Measurements from ENCODE around the gene POLH.
"Not testable (repeated sequence)": the region's sequence is repeated elsewhere in the genome, so short reads cannot be mapped to it uniquely, and the experiment has no call there.

The POLH gene

GRCh38 chr6:43608310-43608763 lies 32.4 kb downstream of the POLH start:
- DNase-seq, result peak; percentile 81

- no peak for DNase-seq
Measured at GRCh38 chr6:43608807-43609206, 32.8 kb downstream of the POLH start.

- no peak for DNase-seq
Measured at GRCh38 chr6:43609402-43609801, 33.4 kb downstream of the POLH start.

- no peak for DNase-seq
Measured at GRCh38 chr6:43610431-43610830, 34.4 kb downstream of the POLH start.

DNA sequence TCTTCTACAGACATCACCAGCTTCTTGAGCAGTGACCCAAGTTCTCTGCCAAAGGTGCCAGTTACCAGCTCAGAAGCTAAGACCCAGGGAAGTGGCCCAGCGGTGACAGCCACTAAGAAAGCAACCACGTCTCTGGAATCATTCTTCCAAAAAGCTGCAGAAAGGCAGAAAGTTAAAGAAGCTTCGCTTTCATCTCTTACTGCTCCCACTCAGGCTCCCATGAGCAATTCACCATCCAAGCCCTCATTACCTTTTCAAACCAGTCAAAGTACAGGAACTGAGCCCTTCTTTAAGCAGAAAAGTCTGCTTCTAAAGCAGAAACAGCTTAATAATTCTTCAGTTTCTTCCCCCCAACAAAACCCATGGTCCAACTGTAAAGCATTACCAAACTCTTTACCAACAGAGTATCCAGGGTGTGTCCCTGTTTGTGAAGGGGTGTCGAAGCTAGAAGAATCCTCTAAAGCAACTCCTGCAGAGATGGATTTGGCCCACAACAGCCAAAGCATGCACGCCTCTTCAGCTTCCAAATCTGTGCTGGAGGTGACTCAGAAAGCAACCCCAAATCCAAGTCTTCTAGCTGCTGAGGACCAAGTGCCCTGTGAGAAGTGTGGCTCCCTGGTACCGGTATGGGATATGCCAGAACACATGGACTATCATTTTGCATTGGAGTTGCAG lies 37.9 kb downstream of the POLH start:
- no peak for DNase-seq

- no peak for DNase-seq
Measured at GRCh38 chr6:43614396-43614730, 38.4 kb downstream of the POLH start.

GRCh38 chr6:43616725-43617472 lies 40.9 kb downstream of the POLH start:
- no peak for DNase-seq

- no peak for DNase-seq
Measured at GRCh38 chr6:43621078-43621835, 45.3 kb downstream of the POLH start.

GRCh38 chr6:43621836-43622180 lies 45.8 kb downstream of the POLH start:
- DNase-seq, result no peak

DNA sequence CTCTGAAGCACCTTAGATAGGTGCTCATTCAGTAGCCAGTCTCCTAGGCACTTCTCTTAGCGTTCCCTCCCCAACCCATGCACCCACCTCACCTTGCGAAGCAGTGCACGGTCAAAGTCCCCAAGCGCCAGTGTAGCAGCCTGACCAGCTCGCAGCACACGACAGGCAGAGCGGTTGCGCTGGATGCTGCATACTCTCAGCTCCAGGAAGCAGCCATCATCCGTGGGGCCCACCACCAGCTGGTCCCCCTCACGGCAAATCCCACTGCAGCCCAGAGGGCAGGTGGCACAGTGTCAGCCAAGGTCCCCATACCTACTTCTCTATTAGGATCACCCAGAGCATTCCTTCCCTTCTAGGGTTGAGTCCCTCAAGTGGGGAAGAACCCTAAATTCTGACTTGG lies 46.6 kb downstream of the POLH start:
- DNase-seq, result no peak

DNA sequence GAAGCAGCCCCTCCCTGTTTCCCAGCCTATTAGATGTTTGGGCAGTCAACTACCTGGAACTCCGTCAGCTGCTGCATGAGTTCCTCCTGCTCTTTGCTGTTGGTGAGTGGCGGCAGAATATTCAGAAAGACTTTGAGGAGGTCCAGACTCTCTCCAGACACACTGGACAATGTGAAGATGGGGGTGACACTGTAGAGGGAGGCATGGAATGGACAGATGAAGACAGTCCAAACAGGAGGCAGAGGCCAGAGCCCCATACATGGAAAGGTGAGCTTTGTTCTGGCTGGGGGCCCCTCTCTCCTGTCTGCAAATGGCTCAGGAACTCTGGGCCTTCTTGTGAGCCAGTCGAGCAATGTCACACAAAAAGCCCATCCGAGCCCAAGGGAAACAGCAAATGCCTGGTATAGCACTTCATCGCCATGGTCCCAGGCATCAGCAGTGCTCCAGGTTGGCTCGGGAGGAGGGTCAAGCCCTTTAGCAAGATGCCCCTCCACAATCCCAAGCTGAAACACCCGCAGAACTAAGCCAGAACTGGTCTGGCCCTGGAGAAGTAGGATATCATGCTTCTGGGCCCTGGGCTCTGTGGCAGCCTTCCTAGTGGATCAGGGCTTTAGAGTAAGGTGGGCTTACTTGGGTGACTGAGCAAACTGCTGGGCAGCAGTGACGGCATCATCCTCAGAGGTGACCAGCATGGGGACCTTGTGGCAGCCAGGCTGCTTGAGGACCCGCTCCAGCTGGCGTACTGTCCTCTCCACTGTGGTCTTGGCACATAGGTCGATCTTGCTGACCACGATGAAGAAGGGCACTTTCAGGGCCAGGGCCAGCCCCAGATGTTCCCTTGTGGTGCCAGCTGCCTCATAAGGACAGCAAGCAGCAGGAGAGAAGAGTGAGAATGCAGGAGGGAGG lies 48.1 kb downstream of the POLH start:
- no peak for DNase-seq

- no peak for DNase-seq
Measured at GRCh38 chr6:43624786-43625288, 48.9 kb downstream of the POLH start.

GRCh38 chr6:43625393-43625992 lies 49.5 kb downstream of the POLH start:
- DNase-seq, result no peak

DNA sequence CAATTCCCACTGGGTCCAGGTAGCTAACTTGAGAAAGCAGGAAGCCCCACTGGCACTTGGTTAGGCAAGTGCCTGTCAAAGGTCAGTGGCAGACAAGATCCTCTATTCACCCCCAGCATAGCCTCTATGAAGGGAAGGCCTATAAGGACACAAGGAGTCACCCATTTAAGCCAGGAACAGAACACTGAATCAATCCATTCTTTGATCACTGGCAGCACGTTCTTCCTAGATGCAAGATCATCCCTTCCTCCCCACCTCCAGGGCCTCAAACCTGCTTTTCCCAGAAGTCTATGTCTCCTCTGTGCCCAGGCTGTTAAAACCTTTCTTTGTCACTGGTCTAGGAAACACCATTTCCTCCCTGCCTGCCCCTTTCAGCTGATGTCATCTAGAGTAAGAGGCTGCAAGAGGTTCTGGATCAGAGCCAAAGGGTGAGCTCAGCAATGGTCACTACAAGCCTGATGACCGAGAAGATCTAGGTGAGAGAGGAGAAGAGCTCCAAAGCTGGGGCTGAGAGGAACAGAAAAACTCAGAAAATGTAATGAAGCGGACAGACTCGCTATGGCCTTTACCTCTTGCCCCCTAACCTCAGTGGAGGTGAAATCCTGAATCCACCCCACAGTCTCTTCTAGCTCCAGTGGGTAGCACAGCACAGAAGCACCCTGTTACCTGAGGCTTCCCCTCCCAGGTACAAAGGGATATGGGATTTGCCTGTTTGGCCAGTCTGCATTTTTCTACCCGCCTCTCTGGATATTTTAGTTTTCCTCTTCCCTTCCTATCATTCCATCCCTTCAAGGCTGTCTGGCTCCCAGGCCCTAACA lies 51.2 kb downstream of the POLH start:
- peak; percentile 52 for DNase-seq

GRCh38 chr6:43628393-43629103 lies 52.6 kb downstream of the POLH start:
- no peak for DNase-seq

GRCh38 chr6:43629104-43629504 lies 53.1 kb downstream of the POLH start, which contains the start of gene GTPBP2:
TSS of gene GTPBP2 (minus strand) at chr6:43629264. CDS start at chr6:43629162, 102 bp downstream.
- peak; percentile 99 for DNase-seq

DNA sequence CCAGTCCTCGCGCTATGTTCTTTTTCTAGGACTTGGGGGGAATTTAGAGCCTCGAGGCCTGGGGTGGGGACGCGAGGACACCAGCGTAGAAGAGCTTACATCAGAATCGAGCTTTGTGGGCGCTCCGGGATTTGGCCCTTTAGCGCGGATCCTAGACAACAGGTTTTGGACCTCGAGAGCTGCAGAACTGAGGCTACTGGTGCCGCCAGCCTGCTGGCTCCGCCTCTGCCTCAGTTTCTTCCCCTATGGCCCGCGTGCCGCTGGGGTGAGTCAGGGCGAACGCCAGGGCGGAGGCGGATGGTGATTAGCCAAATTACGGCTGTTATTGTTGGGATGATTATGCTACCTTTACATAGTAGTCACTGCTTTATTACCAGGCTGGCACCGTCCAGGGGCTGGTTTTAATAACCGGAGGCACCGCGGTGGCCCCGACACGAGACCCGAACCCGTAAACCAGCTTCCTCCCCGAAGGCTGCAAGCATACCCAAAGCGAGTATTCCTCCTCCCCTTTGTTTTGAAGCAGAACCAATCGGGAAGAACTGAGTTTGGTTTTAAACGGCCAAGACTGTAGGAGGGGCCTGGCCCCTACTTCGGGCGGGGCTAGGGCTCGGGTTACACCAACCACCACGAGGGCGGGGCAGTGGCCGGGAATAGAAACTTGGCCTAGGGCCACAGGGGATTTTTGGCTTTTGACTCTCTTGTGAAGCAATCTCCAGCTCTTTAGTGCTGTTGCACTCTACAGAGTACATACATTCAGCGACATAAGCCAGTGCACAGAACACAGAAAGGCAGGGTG lies 53.7 kb downstream of the POLH start:
- peak; percentile 94 for DNase-seq

DNA sequence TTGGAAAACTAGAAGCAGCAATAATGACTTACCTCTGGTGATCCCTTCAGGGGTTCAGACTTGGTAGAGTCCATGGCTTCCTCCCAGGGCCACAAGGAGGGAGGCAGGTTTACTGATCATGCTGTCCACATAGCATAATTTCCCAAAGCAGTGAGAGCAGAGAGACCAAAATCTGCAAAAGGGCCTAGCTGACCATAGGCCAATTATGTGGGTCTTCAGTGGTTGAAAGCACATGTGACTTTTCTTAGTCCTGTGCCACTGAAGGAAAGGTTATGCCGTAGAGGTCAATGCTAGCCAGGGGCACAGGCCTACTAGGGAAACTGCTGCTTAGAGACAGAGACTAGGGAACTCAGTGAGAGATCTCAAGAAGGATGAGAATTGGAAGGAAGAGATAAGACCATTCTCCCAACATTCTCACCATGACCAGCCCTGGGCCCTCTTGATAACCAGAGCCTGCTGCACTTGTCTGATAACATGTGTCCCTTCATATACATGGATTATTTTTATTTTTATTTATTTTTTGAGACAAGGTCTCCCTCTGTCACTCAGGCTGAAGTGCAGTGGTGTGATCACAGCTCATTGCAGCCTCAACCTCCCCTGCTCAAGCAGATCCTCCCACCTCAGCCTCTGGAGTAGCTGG lies 55.1 kb downstream of the POLH start:
- DNase-seq, result no peak

DNA sequence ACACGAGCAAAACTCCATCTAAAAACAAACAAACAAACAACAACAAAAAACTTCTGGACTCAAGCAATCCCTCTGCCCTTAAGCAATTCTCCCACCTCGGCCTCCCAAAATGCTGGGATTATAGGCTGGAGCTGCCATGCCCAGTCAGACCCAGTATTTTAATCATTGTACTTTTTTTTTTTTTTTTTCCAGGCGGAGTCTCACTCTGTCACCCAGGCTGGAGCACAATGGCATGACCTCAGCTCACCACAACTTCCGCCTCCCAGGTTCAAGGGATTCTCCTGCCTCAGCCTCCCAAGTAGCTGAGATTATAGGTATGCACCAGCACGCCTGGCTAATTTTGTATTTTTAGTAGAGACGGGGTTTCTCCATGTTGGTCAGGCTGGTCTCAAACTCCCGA lies 57.0 kb downstream of the POLH start:
- not testable (repeated sequence) for DNase-seq

Data from NCI-H748 treated with DMSO at 0.1 percent for 48 hours (cell line).